GM19351 (cell line): Measurements from ENCODE around the gene SMIM14.
A peak's percentile ranks its signal among the peaks of the same experiment; 100 is the strongest.
"Not testable (repeated sequence)": the region's sequence is repeated elsewhere in the genome, so short reads cannot be mapped to it uniquely, and the experiment has no call there.

Source experiments
- ATAC-seq: cut with Tn5 transposase; IDR thresholded peaks from one replicate; pipeline ENCODE4 v1.9.1; 2021; ENCODE audit warnings: mild to moderate bottlenecking, moderate library complexity; ENCODE audit not compliant: unreplicated experiment

The SMIM14 gene

DNA sequence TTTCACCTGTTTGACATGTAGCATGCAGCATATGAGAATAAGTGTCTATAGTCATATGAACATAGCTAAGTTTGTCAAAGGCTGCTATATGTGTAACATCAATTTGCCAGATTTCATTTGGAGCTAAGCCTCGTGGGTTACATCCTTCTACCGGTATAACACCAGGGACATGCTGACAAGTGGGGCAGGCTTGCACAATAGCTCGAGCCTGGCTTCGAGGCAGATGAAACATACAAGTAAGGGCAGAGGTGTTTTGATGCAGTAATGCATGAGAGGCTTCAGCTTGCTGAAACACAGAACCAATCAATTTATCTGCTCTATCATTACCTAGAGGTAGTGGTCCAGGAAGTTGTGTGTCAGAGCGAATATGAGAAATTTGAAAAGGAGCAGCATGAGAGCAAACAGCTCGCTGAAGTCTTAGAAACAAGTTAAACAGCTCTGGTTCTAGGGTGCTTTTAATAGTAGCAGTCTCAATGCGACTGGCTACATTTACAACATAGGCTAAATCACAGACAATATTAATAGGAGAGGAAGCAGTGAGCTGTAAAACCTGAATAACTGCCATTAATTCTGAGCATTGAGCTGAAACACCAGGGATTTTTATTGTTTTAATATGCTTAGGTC is 96.6 kb downstream of the SMIM14 start:
- ATAC-seq, result no peak

DNA sequence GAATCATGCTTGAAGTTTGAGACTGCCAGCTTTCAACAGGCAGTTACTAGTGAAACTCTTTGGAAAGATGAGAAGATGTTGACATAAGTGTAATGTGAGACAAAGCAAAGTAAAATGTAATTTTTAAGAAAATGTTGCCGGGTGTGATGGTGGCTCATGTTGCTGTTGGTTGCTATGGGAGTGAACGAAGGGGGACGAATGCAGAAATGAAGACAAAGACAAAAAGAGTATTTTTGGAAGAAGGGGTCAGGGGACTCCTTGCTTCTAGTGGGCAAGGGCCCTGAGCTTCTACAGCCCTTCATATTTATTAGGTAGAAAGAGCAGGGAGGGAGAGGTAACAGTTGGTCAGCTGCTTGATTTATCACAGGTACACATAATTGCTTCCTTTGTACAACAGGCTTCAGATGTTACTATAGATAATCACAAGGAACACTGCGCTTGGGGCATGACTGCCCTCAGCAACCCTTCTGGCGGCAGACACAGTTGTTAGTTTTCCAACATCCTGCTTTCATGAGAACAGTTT is 99.5 kb downstream of the SMIM14 start:
- no peak for ATAC-seq

DNA sequence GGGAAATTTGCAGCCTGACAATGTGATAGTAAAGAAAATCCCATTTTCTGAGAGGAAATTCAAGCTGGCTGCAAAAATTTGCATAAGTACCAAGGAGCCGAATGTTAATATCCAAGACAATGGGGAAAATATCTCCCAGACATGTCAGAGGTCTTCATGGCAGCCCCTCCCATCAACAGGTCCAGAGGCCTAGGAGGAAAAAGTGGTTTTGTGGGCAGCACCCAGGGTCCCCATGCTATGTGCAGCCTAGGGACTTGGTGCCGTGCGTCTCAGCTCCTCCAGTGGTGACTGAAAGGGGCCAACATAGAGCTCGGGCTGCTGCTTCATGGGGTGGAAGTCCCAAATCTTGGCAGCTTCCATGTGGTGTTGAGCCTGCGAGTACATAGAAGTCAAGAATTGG is 105.1 kb downstream of the SMIM14 start:
- no peak for ATAC-seq

- ATAC-seq, result not testable (repeated sequence)
These were observed 106.4 kb downstream of the SMIM14 start for GRCh38 chr4:39532237-39532636.

DNA sequence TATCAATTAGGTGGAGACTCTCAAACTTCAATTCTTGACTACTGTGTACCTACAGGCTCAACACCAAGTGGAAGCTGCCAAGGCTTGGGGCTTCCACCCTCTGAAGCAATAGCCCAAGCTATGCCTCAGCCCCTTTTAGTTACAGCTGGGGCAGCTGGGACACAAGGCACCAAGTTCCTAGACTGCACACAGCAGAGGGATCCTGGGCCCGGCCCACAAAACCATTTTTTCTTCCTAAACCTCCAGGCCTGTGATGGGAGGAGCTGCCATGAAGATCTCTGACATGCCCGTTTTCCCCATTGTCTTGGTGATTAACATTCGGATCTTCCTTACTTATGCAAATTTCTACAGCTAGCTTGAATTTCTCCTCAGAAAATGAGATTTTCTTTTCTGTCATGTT is 108.0 kb downstream of the SMIM14 start:
- no peak for ATAC-seq

GRCh38 chr4:39529534-39529933 is 109.1 kb downstream of the SMIM14 start:
- no peak for ATAC-seq

- no peak for ATAC-seq
These were observed 110.6 kb downstream of the SMIM14 start for GRCh38 chr4:39528061-39528465.

DNA sequence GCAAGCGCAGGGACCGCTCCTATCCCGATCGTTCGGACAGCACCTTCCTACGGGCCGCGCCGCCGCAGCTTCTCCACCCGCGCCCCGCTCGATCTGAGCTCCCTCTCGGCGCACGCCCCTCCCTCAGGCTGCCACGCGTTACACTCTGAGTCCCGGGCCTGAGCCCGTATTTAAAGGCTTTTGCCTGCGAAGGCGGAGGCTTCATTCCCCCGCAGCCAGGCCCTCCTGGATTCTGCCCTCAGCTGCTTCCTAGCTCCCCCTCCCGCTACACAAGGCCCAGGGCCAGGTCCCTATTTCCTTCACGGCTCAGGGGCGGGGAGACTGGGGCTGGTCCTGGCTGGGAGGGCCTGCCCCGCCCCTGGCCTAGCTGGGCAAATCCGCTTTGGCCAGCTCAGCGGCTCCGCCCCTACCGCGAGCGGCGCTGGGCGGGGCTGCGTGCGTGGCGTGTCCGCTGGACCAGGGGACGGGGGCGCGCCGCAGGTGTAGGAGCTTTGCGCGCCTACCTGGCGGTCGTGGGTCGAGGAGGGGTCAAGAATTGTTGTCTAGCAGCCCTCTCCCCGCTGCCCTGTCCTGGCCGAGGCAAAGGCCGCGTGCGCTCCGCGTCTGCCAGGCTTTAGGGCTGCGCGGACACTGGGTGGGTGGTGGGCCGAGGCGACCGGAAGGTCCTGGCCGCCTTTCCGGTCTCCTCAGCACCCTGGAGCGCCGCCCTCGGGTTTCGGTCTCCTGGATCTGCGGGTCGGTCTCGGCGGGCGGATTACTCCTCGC is 111.2 kb downstream of the SMIM14 start, which contains the start of gene UGDH:
UGDH (minus strand) TSS at position 144 of the 765 bp plus-strand sequence. CDS start 5,927 bp downstream, outside the sequence.
- ATAC-seq, result peak; percentile 95

DNA sequence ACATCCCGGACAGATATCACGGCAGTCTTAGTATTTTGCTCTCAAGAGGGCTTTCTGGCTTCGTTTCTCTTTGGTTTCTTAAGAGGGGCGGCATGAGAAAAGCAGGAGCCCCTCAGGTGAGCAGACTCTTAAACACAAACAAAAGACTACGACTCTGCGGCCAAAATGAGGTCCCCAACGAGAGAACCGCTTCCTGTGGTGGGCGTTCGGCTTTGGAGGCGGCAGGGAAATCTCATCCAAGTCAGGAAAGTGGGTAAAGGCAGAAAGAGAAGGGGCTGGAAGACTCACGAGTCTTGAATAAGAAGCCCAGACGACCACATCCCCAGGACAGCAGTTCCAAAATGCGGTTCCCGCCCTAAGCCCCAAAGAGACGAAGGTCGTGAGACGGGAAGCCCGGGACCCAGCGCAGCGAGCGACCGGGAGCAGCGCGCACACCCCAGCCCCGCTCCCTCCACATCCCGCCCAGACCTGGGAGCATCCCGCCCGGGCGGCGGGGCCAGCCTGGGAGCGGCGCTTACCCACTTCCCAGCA is 111.8 kb downstream of the SMIM14 start:
- peak; percentile 17 for ATAC-seq

DNA sequence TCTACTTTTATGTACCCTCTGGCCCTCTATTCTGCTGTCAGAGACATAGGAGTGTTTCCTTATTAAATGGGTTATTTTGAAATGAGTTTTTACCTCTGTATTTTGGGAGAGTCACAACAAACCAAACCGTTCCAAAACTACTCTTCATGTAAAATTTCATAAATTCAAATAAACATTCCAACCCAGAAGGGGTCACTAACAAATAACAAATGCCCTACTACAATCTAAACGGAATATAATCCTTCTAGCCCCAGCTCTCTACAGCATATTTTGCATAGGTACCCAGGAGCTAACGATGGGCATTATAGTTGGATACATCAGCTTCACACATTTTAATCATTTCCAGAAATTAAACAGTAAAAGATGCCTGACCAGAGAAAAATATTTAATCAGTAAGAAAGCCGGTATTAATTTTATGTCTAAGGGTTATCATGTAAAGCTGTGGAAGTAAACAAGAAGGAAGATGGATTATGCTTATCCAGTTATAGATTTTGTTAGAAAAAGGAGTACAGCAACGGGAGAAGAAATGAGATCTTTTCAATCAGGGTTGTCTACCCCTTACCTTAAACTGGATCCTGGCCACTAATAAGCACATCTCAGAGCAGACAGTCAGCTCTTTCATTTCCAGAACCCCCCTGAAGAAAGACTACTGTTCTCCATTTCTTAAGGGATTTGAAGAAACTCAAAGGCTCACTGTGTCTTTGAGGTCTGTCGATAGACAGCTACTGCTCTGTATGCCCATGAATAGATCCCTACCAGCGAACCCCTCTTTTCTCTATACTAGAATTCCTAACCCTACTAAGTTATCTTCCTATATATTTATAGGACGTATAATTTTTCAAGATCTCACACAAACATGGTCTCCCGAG is 112.6 kb downstream of the SMIM14 start:
- no peak for ATAC-seq

DNA sequence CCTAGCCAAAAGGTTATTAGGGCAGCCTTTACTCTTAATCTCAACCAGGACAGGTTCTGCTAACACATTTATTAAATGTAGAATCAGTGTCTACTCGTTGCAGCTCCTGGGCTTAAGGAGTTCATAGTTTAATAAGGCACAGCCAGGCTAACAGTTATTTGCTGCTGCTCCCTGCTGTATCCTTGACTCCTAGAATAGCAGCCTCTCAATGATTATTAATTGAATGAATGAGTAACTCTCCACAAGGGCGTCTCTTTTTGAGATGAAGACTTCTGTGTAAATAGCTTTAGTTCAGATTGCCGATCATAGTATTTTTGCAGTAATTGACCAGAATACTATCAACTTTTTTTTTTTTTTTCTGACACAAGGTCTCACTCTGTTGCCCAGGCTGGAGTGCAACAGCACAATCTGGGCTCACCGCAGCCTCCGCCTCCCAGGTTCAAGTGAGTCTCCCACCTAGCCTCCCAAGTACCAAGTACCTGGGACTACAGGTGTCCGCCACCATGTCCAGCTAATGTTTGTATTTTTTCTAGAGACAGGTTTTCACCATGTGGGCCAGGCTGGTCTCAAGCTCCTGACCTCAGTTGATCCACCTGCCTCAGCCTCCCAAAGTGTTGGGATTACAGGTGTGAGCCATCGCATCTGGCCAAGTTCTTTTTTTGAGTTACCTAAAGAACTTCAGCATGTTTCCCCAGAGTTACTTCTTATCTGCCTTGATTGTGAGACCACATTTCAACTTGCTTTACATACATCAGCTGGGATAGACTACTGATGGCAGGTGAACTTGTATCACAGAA is 114.3 kb downstream of the SMIM14 start:
- ATAC-seq, result no peak

DNA sequence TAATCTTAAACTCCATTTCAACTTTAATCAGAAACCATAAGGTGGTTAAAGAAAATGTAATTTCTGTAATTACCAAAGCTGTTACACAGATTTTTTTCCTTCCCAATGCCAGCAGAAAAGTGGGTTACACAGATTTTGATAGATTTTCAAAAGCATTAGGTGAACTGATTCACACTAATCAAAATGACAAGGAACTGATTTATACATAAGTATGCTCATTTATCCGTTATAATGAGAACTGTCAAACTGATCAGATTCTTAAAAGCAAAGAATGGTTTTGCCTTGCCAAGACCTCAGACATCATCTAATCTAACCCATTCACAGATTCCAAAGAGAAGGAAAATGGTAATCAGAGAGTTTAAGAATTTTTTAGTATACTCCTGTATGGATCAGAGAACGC is 116.6 kb downstream of the SMIM14 start:
- ATAC-seq, result no peak

DNA sequence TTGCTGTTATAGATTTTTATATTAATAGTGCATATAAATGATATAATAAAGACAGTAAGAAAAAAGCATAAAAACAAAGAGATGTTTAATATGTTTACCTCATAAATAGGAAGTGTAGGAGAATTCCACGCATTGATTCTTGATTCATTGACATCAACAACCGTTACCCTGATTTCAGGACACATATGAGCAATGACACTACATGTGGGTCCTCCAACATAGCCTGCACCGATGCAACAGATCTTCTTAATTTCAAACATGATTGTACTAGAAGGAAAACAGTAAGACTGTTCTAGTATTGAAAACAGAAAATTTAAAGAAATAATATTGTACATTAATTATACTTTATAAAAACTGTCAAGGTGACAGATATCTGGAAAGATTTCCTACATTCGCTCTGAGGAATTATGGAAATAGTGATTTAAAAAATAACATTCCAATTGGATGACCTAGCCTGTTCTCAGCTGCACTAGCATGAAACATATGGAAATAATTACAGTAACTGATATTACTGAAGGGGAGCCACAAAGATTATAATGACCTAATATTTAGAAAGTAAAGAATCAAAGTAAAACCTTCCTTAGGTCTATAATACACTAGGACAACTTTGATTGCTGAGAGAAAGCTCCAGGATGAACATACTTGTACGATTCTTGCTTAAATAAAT is 117.3 kb downstream of the SMIM14 start:
- no peak for ATAC-seq

- no peak for ATAC-seq
These were observed 120.2 kb downstream of the SMIM14 start for GRCh38 chr4:39518484-39518883.

DNA sequence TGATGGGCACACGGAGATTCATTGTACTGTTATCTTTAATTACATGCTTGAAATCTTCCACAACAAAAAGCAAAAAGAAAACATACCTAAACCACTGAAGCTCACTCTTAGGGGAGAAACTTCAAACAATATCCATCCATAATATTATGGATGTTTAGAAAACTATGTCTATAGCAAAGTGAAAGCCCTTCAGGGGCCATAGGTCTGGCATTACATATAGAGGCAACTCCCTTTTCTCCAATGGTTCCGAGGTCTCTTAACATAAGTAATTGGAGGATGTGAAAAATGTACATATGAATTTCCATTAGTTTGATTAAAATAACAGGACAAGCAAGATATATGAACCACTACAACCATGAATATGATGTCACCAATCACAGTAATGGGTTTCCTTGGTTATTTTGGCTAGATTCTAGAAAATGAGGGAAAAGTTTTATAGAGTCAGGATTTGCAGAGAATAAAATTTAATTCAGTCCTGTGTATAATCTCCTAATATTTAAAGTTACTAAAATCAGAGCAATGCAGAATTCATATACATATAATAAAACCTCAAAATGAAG is 122.2 kb downstream of the SMIM14 start:
- ATAC-seq, result no peak

- ATAC-seq, result not testable (repeated sequence)
These were observed 122.8 kb downstream of the SMIM14 start for GRCh38 chr4:39515669-39516401.

DNA sequence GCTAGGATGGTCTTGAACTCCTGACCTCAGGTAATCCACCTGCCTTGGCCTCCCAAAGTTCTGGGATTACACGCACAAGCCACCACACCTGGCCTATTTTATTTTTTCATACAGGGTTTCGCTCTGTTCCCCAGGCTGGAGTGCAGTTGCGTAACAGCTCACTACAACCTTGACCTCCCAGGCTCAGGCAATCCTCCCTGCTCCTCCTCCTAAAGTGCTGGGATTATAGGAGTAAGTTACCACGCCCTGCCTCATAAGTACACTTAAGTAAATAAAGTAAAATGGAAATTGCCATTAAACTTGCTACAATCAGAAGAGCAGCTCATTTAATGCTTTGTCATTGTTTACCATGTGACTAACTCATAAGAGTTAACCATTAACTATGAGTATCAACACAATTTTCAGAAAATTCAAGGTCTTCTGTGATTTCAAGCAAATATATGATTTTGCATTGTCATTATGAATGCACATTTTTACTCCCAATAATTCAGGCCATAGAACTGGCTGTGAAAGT is 123.7 kb downstream of the SMIM14 start:
- no peak for ATAC-seq

GRCh38 chr4:39514266-39514665 is 124.4 kb downstream of the SMIM14 start:
- ATAC-seq, result not testable (repeated sequence)
